ENCODE results near the gene TMEM17. TPM values are rescaled to one million over a fixed set of nuclear protein-coding genes. Genes with fewer than 3 reads are reported as not detected.
A peak's percentile ranks its signal among the peaks of the same experiment; 100 is the strongest.

TMEM17 gene
- total RNA-seq, 2 donors from 2014 or later, result 0.42 to 2.7 TPM

GRCh38 chr2:62486439-62486765 lies 19.6 kb downstream of the TMEM17 start:
- no peak for TF ChIP-seq CTCF (IDR thresholded peaks at IDR 0.05)
- Histone ChIP-seq H3K36me3 (no peaks in the 10 kb centered on the region), H3K9me3 (no peaks in the 10 kb centered on the region), H3K4me3 (no peak overlapping the region), H3K27ac (peak overlapping the region; percentile 44 to 59), H3K27me3 (replicated peaks; ENCODE audit: insufficient read depth) (no peaks in the 10 kb centered on the region), H3K4me1 (ENCODE audit: control insufficient read depth in 1 of 2, low read depth in 2 of 2) (peaks cover 28 to 42% of the 10 kb centered on the region in 2 donors)
- DNase-seq (ENCODE audit: low spot score) (no peak), ATAC-seq (ENCODE audit: insufficient number of reproducible peaks, low FRiP score, low read depth) (no peak)

GRCh38 chr2:62485761-62486438 lies 20.1 kb downstream of the TMEM17 start:
- no peak for ATAC-seq (ENCODE audit: insufficient number of reproducible peaks, low FRiP score, low read depth)
- H3K36me3 ChIP-seq, result no peaks in the 10 kb centered on the region
- H3K4me3 ChIP-seq, result no peak overlapping the region
- H3K4me1 ChIP-seq (ENCODE audit: control insufficient read depth in 1 of 2, low read depth in 2 of 2), result peaks cover 28 to 42% of the 10 kb centered on the region in 2 donors
- no peaks in the 10 kb centered on the region for H3K9me3 ChIP-seq
- H3K27me3 ChIP-seq (replicated peaks; ENCODE audit: insufficient read depth), result no peaks in the 10 kb centered on the region
- no peak for TF ChIP-seq CTCF (IDR thresholded peaks at IDR 0.05)
- DNase-seq (ENCODE audit: low spot score), result no peak
- peak overlapping the region in 1 of 2 donors; percentile 59 for H3K27ac ChIP-seq

GRCh38 chr2:62482558-62483352 lies 23.2 kb downstream of the TMEM17 start:
- Histone ChIP-seq H3K36me3 (no peaks in the 10 kb centered on the region), H3K4me1 (ENCODE audit: control insufficient read depth in 1 of 2, low read depth in 2 of 2) (peaks cover 15 to 28% of the 10 kb centered on the region in 2 donors), H3K27me3 (replicated peaks; ENCODE audit: insufficient read depth) (no peaks in the 10 kb centered on the region), H3K4me3 (no peak overlapping the region), H3K27ac (no peak overlapping the region), H3K9me3 (no peaks in the 10 kb centered on the region)
- no peak for DNase-seq (ENCODE audit: low spot score)
- TF ChIP-seq CTCF (IDR thresholded peaks at IDR 0.05), result no peak
- ATAC-seq (ENCODE audit: insufficient number of reproducible peaks, low FRiP score, low read depth), result no peak

- Histone ChIP-seq H3K4me1 (ENCODE audit: control insufficient read depth in 1 of 2, low read depth in 2 of 2) (peaks cover 7 to 21% of the 10 kb centered on the region in 2 donors), H3K36me3 (no peaks in the 10 kb centered on the region), H3K4me3 (no peak overlapping the region), H3K9me3 (no peaks in the 10 kb centered on the region), H3K27ac (no peak overlapping the region), H3K27me3 (replicated peaks; ENCODE audit: insufficient read depth) (no peaks in the 10 kb centered on the region)
- TF ChIP-seq CTCF (IDR thresholded peaks at IDR 0.05), result no peak
- DNase-seq (ENCODE audit: low spot score) (no peak), ATAC-seq (ENCODE audit: insufficient number of reproducible peaks, low FRiP score, low read depth) (no peak)
Observed at GRCh38 chr2:62479917-62480316, 26.1 kb downstream of the TMEM17 start.

GRCh38 chr2:62478093-62478580 lies 27.9 kb downstream of the TMEM17 start:
- Histone ChIP-seq H3K4me1 (ENCODE audit: control insufficient read depth in 1 of 2, low read depth in 2 of 2) (peaks cover 7 to 29% of the 10 kb centered on the region in 2 donors), H3K27ac (no peak overlapping the region), H3K4me3 (no peak overlapping the region), H3K36me3 (no peaks in the 10 kb centered on the region), H3K9me3 (no peaks in the 10 kb centered on the region), H3K27me3 (replicated peaks; ENCODE audit: insufficient read depth) (no peaks in the 10 kb centered on the region)
- ATAC-seq (ENCODE audit: insufficient number of reproducible peaks, low FRiP score, low read depth), result no peak
- TF ChIP-seq CTCF (IDR thresholded peaks at IDR 0.05), result no peak
- DNase-seq (ENCODE audit: low spot score), result no peak
